HL-60 (cell line): Measurements from ENCODE around the gene E4F1.

Experiments used
- DNase-seq, 2 experiments: peaks; one replicate each; pipeline ENCODE4 v3.0.0-alpha.2; 2010 to 2020; ENCODE audit warnings: low read depth in 1 of 2, low spot score in 1 of 2
- H3K27ac ChIP-seq: fragments of 250-450 bp; sonication (Bioruptor Pico); replicated peaks from 2 replicates; pipeline ENCODE4 v1.5.1; 2020; ENCODE audit warnings: mild to moderate bottlenecking, moderate library complexity
- H3K27me3 ChIP-seq: fragments of 250-450 bp; sonication (Bioruptor Pico); 2 replicates; pipeline ENCODE4 v1.5.1; 2021; ENCODE audit warnings: mild to moderate bottlenecking, moderate library complexity; ENCODE audit not compliant: insufficient read depth, poor library complexity, severe bottlenecking
- H3K4me3 ChIP-seq: replicated peaks from 2 replicates; pipeline ENCODE4 v1.5.1; 2011; ENCODE audit warnings: mild to moderate bottlenecking, control low read depth, low read length; ENCODE audit not compliant: insufficient read depth
- CTCF ChIP-seq: IDR thresholded peaks from one replicate; pipeline ENCODE4 v1.5.1; 2011; ENCODE audit warnings: low read length, control low read depth, inconsistent platforms; ENCODE audit not compliant: insufficient read depth
- GABPA ChIP-seq: IDR thresholded peaks from 2 replicates; pipeline ENCODE4 v1.6.1; 2012; ENCODE audit warnings: low read depth
- POLR2AphosphoS5 ChIP-seq: IDR thresholded peaks from 2 replicates; pipeline ENCODE4 v1.6.1; 2012; ENCODE audit warnings: low read depth
- REST ChIP-seq: IDR thresholded peaks from 2 replicates; pipeline ENCODE4 v1.6.1; 2012; ENCODE audit warnings: low read depth; ENCODE audit not compliant: insufficient replicate concordance
- SPI1 ChIP-seq: IDR thresholded peaks from 2 replicates; pipeline ENCODE4 v1.6.1; 2012; ENCODE audit warnings: low read depth, mild to moderate bottlenecking, borderline replicate concordance
- long read RNA-seq: library from polyadenylated mRNA; unstranded; transcript quantifications from one replicate; pipeline ENCODE4 v2.0.0, GENCODE V29; 2020

Gene E4F1
- long read RNA-seq, transcript E4F1-201 (14 exons, 2,573 nt) = major isoform, 209 of 338 reads
- long read RNA-seq, partial matches to known transcripts = 7 of 338 reads
- long read RNA-seq, other reads (novel, unspliced or antisense) = 122 of 338 reads

GRCh38 chr16:2223221-2223941 is at the start of gene E4F1:
TSS of gene E4F1 (plus strand) at chr16:2223591. CDS start at chr16:2223614, 23 bp downstream.
- Histone ChIP-seq H3K27ac (peak within 1 kb of the TSS; percentile 80), H3K27me3 (no peaks in the 10 kb centered on the region), H3K4me3 (peak within 1 kb of the TSS; percentile 76)
- TF ChIP-seq GABPA = no peak
- TF ChIP-seq REST = peak; percentile 14
- TF ChIP-seq SPI1 = no peak
- no peak for TF ChIP-seq CTCF
- peak; percentile 85 for TF ChIP-seq POLR2AphosphoS5
- DNase-seq = peak; percentile 100

GRCh38 chr16:2173916-2174315 is 49.5 kb upstream of the E4F1 start:
- H3K27ac ChIP-seq = no peak overlapping the region
- H3K27me3 ChIP-seq = no peaks in the 10 kb centered on the region
- TF ChIP-seq POLR2AphosphoS5 (no peak), CTCF (no peak), SPI1 (no peak), GABPA (no peak), REST (no peak)
- DNase-seq = no peak
- H3K4me3 ChIP-seq = no peak overlapping the region

- no peak overlapping the region for H3K27ac ChIP-seq
- H3K27me3 ChIP-seq = no peaks in the 10 kb centered on the region
- no peak for DNase-seq
- no peak overlapping the region for H3K4me3 ChIP-seq
- TF ChIP-seq GABPA (no peak), POLR2AphosphoS5 (no peak), CTCF (no peak), REST (no peak), SPI1 (no peak)
Observed at GRCh38 chr16:2174396-2175131, 48.8 kb upstream of the E4F1 start.
